GM18498 (cell line): ENCODE results near the gene FAAP100.

ENCODE experiments used
- ATAC-seq: cut with Tn5 transposase; IDR thresholded peaks from one replicate; pipeline ENCODE4 v1.9.1; 2021; ENCODE audit warnings: mild to moderate bottlenecking, moderate library complexity; ENCODE audit not compliant: unreplicated experiment

The FAAP100 gene

DNA sequence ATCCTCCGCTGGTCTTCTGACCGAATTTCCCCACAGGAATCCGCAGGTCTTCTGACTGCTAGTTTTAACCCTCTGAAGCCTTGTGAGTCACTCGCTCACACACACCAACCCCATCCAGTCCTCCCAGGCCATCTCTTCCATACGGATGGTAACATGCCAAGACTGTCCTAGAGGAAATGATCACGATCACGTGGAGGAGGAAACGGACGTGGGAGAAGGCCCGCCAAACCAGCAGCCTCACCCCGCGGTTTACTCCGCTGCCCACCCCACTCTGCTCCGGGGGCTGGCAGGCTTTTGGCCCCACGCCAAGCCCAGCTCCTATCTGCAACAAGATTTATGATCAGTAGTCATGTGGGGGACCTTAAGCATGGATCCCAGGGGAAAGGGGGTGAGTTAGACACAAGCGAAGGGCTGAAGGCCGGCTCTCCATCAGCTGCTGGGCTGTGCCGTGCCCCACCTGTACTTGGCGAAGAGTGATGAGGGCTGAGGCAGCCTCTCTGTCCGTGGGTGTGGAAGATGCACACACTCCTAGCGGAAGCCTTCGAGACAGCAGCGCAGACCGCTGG lies 1.5 kb upstream of the FAAP100 start:
- ATAC-seq = no peak

DNA sequence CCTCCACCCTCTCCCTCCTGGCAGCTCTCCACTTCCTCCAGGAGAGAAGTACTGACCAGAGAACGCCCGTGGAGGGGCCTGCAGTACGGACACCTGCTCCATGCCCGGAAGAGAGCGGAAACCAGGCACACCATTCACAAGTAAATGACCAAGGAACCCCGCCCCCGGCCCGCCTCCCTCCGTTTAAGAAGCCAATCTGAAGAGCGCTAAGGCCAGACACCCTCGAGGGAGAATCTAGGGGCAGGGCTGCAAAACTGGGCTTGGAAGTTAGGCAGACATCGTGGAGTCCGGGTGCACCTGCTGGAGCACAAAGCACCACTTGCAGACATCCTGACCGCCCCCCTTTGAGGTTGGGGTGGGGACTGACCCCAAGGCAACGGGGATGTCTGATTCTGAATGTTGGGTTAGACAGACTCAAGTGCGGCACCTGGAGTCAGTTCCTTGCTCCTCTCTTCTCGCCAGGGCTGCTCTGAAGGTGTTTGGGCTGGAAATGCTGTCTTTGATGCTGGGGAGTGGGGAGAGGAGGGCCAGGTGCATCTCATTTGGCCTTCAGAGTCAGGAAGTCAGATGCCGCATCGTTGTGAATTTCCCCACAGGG lies 964 bp upstream of the FAAP100 start:
- ATAC-seq = peak; percentile 38

GRCh38 chr17:81551458-81552243 lies 502 bp downstream of the FAAP100 start:
- ATAC-seq = peak; percentile 31

- no peak for ATAC-seq
These were observed 1.2 kb downstream of the FAAP100 start for GRCh38 chr17:81550830-81551457.

- no peak for ATAC-seq
These were observed 1.9 kb downstream of the FAAP100 start for GRCh38 chr17:81550285-81550684.

- no peak for ATAC-seq
These were observed 2.3 kb downstream of the FAAP100 start for GRCh38 chr17:81549826-81550225.

DNA sequence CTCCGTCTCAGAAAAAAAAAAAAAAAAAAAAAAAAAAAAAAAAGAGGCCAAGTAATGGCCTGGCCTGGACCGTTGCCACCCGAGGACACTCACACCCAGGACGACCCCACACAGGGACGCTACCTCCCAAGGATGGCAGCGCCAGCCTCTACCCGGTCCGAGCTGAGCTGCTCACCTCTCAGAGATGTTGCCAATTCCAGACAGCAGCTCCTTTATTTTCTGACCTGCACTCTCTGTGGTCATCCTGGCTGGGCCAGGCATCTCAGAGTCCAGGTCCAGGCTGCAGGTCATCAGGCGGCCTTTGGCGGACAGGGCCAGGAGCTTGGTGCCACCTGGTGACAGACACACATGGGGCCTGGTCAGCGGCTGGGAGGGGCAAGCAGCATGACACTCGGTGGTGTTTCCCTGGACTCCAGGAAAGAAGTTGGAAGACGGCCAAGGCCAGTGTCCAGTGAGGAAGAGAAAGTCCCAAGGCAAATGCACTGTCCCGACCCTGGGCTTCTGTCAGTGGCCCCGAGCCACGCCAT lies 3.1 kb downstream of the FAAP100 start:
- ATAC-seq = no peak

- ATAC-seq = no peak
These were observed 4.6 kb downstream of the FAAP100 start for GRCh38 chr17:81547614-81547982.

GRCh38 chr17:81546906-81547613 lies 5.1 kb downstream of the FAAP100 start:
- ATAC-seq = no peak

- ATAC-seq = no peak
These were observed 6.8 kb downstream of the FAAP100 start for GRCh38 chr17:81545160-81545949.

GRCh38 chr17:81544281-81544974 lies 7.7 kb downstream of the FAAP100 start:
- ATAC-seq = no peak

GRCh38 chr17:81543756-81544155 lies 8.4 kb downstream of the FAAP100 start:
- ATAC-seq = no peak

DNA sequence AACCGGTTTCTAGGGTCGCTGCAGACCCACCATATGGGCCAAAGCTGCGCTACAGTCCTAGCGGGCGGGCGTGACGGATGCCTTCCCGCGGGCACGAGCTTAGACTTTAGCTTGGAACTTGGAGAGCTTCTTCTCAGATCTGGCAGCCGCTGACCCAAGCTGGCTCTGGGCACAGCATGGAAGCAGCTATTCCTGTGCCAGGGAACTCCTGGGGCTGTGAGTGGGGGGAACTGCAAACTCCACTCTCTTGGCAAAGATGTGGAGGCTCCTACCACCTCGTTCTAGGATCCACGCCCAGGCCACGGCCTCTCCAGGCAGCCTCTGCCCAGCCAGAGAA lies 8.8 kb downstream of the FAAP100 start:
- no peak for ATAC-seq

GRCh38 chr17:81542431-81543338 lies 9.5 kb downstream of the FAAP100 start:
- ATAC-seq = no peak

DNA sequence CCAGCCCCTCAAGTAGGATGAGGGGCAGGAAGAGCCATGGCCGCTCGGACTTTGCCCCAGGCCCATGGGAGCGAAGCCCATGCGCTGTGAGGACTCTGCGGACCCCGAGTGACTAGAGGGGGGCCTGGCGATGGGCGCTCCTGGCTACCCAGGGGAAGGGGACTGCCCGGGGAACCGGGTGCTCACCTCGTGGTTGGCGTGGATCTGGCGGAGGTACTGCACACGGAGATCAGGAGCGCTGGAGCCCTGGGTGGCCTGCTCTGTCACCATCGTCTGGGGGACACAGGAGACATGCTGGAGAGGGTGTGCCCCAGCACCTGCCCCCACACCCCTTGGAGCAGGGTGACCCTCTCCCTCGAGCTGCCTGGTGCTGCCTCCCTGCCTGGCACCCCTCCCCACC lies 11.0 kb downstream of the FAAP100 start:
- no peak for ATAC-seq

GRCh38 chr17:81540676-81541027 lies 11.5 kb downstream of the FAAP100 start:
- ATAC-seq = no peak

GRCh38 chr17:81539961-81540675 lies 12.0 kb downstream of the FAAP100 start:
- no peak for ATAC-seq

DNA sequence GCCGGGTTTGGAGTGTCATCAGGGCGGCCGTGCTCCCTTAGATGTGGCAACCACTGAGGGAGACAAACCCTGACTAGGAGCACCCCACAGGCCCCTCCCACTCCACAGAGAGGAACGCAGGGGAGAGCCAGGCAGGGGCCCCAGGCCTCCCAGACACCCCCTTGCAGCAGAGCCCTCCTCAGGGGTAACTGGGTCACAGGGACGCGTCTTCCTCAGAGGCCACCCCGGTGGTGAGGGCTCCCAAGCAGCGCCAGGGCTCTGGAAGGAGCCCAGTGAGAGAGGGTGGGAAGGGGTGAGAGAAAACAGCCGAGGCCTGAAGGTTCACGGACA lies 12.6 kb downstream of the FAAP100 start:
- no peak for ATAC-seq
